B cell (primary cell): ENCODE measurements around the gene TSEN2. TPM values are rescaled to one million over a fixed set of nuclear protein-coding genes. Genes with fewer than 3 reads are reported as not detected.

Source experiments
- ATAC-seq: fragments of 200-7000 bp; cut with Tn5 transposase; one replicate; pipeline ENCODE4 v1.10.0; 2021; ENCODE audit warnings: low read depth, mild to moderate bottlenecking, moderate number of reproducible peaks, moderate library complexity
- CTCF ChIA-PET: fragments of 350-600 bp; sonication (Branson Sonifier 250); formaldehyde crosslinking; loops from one replicate; lab custom pipeline; 2021; ENCODE audit warnings: antibody characterized with exemption, inconsistent platforms; lab: Charles Lee
- POLR2A ChIA-PET: fragments of 350-600 bp; sonication (Branson Sonifier 250); formaldehyde crosslinking; loops from one replicate; lab custom pipeline; 2021; ENCODE audit warnings: antibody characterized with exemption; lab: Charles Lee
- DNase-seq: peaks from one replicate; pipeline ENCODE4 v3.0.0; 2013
- H2AFZ ChIP-seq: 2 replicates; pipeline ENCODE4 v1.6.1; 2012; ENCODE audit warnings: mild to moderate bottlenecking, low read depth, low read length; ENCODE audit not compliant: insufficient read depth, poor library complexity, severe bottlenecking
- H3K27ac ChIP-seq, 2 donors: 1 replicate in 1 of 2; 2 replicates in 1 of 2; pipeline ENCODE4 v1.5.1; 2012 to 2013; ENCODE audit warnings: low read length in 2 of 2, mild to moderate bottlenecking in 2 of 2, moderate library complexity in 1 of 2
- H3K27me3 ChIP-seq, 4 experiments: fragments of 200-600 bp in 1 of 4; sonication (generic) in 1 of 4; replicated peaks in 1 of 4; 1 replicate in 2 of 4; 2 replicates in 2 of 4; pipeline versions ENCODE4 v1.6.1 to v1.7.0; 2013 to 2016; ENCODE audit warnings: low read length in 3 of 4, mild to moderate bottlenecking in 2 of 4, mixed read lengths in 1 of 4, moderate library complexity in 1 of 4; ENCODE audit not compliant: insufficient read depth in 4 of 4, control insufficient read depth in 3 of 4; ENCODE audit errors: control extremely low read depth in 1 of 4
- H3K36me3 ChIP-seq, 2 experiments: replicated peaks in 1 of 2; 1 replicate in 1 of 2; 2 replicates in 1 of 2; pipeline versions ENCODE4 v1.6.1 to v1.7.1; 2013; ENCODE audit warnings: low read length in 1 of 2; ENCODE audit not compliant: insufficient read depth in 2 of 2, control insufficient read depth in 1 of 2; ENCODE audit errors: control extremely low read depth in 1 of 2, extremely low read depth in 1 of 2
- H3K4me1 ChIP-seq, 2 donors: fragments of 200-600 bp in 1 of 2; sonication (generic) in 1 of 2; 1 replicate in 1 of 2; 2 replicates in 1 of 2; pipeline versions ENCODE4 v1.5.1 to v1.6.1; 2013 to 2017; ENCODE audit warnings: low read length in 2 of 2; ENCODE audit not compliant: control insufficient read depth in 2 of 2, insufficient read depth in 2 of 2
- H3K4me2 ChIP-seq: replicated peaks from 2 replicates; pipeline ENCODE3; 2012; ENCODE audit warnings: mild to moderate bottlenecking, low read depth, low read length; ENCODE audit not compliant: poor library complexity, severe bottlenecking
- H3K4me3 ChIP-seq, 5 experiments: fragments of 200-600 bp in 1 of 5; sonication (generic) in 1 of 5; 1 replicate in 3 of 5; 2 replicates in 2 of 5; pipeline versions ENCODE4 v1.5.1 to v1.7.0; 2011 to 2016; ENCODE audit warnings: low read length in 4 of 5, mild to moderate bottlenecking in 4 of 5, low read depth in 2 of 5, control low read depth in 1 of 5, moderate library complexity in 1 of 5; ENCODE audit not compliant: insufficient read depth in 1 of 5; ENCODE audit errors: control extremely low read depth in 1 of 5, extremely low read depth in 1 of 5
- H3K79me2 ChIP-seq: fragments of 200-600 bp; sonication (generic); one replicate; pipeline ENCODE4 v1.6.0; 2016; ENCODE audit warnings: low read length; ENCODE audit not compliant: control insufficient read depth, insufficient read depth
- H3K9ac ChIP-seq: fragments of 200-600 bp; sonication (generic); 2 replicates; pipeline ENCODE4 v1.6.1; 2017; ENCODE audit warnings: mild to moderate bottlenecking, low read length, moderate library complexity
- H3K9me3 ChIP-seq, 3 donors: one replicate each; pipeline versions ENCODE4 v1.6.1 to v1.7.1; 2013; ENCODE audit warnings: low read length in 2 of 3; ENCODE audit not compliant: control insufficient read depth in 2 of 3, insufficient read depth in 1 of 3; ENCODE audit errors: control extremely low read depth in 1 of 3
- H4K20me1 ChIP-seq: 2 replicates; pipeline ENCODE4 v1.6.0; 2012; ENCODE audit warnings: mild to moderate bottlenecking, low read length; ENCODE audit not compliant: insufficient read depth, control insufficient read depth, poor library complexity, severe bottlenecking
- H3K27ac Mint-ChIP-seq: one replicate; pipeline ENCODE4 v1.8.0; 2021; ENCODE audit warnings: mixed read lengths
- H3K27me3 Mint-ChIP-seq: one replicate; pipeline ENCODE4 v1.8.0; 2021; ENCODE audit warnings: mixed read lengths
- H3K4me1 Mint-ChIP-seq: one replicate; pipeline ENCODE4 v1.8.0; 2021; ENCODE audit warnings: mixed read lengths
- H3K4me3 Mint-ChIP-seq: one replicate; pipeline ENCODE4 v1.8.0; 2021; ENCODE audit warnings: mixed read lengths
- H3K9me3 Mint-ChIP-seq: one replicate; pipeline ENCODE4 v1.8.0; 2022; ENCODE audit warnings: mixed read lengths; ENCODE audit not compliant: insufficient read depth
- EZH2 ChIP-seq: IDR thresholded peaks from 2 replicates; pipeline ENCODE4 v1.6.1; 2012; ENCODE audit warnings: borderline replicate concordance, low read depth, mild to moderate bottlenecking, moderate library complexity, low read length; ENCODE audit not compliant: insufficient read depth, poor library complexity, severe bottlenecking
- WGBS: methylation state at CpG from one replicate; pipeline ENCODE4 v1.1.5; 2013; ENCODE audit warnings: missing lambda C conversion rate; ENCODE audit not compliant: insufficient coverage; 5-methylcytosine and 5-hydroxymethylcytosine counted together
- intact Hi-C: fragments of 100-400 bp; cut with micrococcal nuclease; formaldehyde crosslinking; loops from one replicate; pipeline ENCODE4 v1.10.0; 2022
- polyA plus RNA-seq: library from polyadenylated mRNA; depleted of rRNA; stranded (reverse); fragments of >200 nt; gene quantifications from 2 replicates; pipeline ENCODE4 v1.2.3, GENCODE V29; 2012
- total RNA-seq, 2 donors: library from RNA; stranded (reverse); fragments of 120-200 nt in 1 of 2; gene quantifications; 1 replicate in 1 of 2; 2 replicates in 1 of 2; pipeline versions ENCODE4 v1.2.3 to v1.2.4, GENCODE V29; 2013 to 2022
- TF ChIP-seq, protein P1 (sequence below): fragments of 200-600 bp; IDR thresholded peaks from one replicate; pipeline ENCODE4 v1.8.0; 2022; ENCODE audit warnings: antibody characterized with exemption, mild to moderate bottlenecking

The TSEN2 gene
- total and polyA plus RNA-seq, 2 donors (not counting 1 experiment from before 2014, with no cell fraction given): 13.4 to 17.6 TPM

DNA sequence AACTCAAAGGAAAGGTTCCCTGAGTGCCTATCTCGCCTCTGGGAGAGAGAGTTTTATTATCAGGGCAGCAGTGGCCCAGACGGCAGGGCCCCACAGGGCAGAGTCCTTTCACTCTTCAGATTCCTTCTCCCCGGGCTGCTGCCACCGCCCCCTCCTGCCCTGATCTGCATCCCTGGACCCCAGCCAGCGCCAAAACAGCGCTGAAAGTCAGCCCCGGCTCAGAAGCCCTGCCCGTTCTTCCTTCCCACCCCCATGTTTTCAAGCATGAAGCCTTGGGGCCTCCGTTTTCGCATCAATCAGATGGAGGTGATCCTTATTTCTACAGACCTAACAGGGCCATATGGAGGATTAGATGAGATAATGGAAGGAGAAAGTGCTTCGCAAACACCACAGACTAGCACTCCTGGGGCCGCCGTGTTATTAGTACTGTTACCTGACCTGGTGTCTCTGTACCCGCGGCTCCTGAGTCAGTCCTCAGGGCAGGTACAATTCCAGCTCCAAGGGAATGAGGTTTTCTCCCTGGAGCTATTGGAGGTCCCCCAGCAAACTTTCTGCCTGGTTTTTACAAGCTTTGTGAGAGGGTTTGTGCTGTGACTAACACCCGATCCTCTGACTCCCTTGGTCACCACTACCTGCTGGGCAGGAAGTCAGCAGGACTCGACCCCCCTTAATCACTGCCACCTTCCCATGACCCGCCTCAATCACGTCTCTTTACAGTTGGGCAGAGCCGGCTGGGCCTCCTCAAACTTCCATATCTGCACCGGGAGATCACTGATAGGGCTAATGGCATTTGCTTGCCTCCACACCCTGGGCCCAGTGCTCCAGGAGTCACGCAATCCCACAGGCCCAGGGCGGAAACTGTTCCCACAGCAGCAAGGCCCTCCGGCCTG, 39.5 kb upstream of the TSEN2 start:
- DNase-seq (no peak), ATAC-seq (no peak)
- H3K4me1 Mint-ChIP-seq: no peaks in the 10 kb centered on the region
- no peaks in the 10 kb centered on the region for H3K4me1 ChIP-seq
- H3K4me3 ChIP-seq: no peak overlapping the region
- POLR2A ChIA-PET: no interaction called here
- intact Hi-C loops: no loop called here
- TF ChIP-seq EZH2: no peak
- TF ChIP-seq, protein P1, sequence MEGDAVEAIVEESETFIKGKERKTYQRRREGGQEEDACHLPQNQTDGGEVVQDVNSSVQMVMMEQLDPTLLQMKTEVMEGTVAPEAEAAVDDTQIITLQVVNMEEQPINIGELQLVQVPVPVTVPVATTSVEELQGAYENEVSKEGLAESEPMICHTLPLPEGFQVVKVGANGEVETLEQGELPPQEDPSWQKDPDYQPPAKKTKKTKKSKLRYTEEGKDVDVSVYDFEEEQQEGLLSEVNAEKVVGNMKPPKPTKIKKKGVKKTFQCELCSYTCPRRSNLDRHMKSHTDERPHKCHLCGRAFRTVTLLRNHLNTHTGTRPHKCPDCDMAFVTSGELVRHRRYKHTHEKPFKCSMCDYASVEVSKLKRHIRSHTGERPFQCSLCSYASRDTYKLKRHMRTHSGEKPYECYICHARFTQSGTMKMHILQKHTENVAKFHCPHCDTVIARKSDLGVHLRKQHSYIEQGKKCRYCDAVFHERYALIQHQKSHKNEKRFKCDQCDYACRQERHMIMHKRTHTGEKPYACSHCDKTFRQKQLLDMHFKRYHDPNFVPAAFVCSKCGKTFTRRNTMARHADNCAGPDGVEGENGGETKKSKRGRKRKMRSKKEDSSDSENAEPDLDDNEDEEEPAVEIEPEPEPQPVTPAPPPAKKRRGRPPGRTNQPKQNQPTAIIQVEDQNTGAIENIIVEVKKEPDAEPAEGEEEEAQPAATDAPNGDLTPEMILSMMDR: no peak
- no peaks in the 10 kb centered on the region for H3K9me3 Mint-ChIP-seq
- no peak overlapping the region for H2AFZ ChIP-seq
- no peak overlapping the region for H3K9ac ChIP-seq
- no peaks in the 10 kb centered on the region for H3K9me3 ChIP-seq
- no peak overlapping the region for H3K4me2 ChIP-seq
- H4K20me1 ChIP-seq: no peaks in the 10 kb centered on the region
- no peak overlapping the region for H3K4me3 Mint-ChIP-seq
- no peaks in the 10 kb centered on the region for H3K79me2 ChIP-seq
- H3K27ac Mint-ChIP-seq: no peak overlapping the region
- H3K27me3 ChIP-seq: peaks cover 0 to 11% (median 0%) of the 10 kb centered on the region in 4 experiments
- 80% methylated on average over 18 of the region's 24 CpGs for WGBS
- no peak overlapping the region for H3K27ac ChIP-seq
- H3K36me3 ChIP-seq: no peaks in the 10 kb centered on the region
- CTCF ChIA-PET: no interaction called here
- peaks cover 23% of the 10 kb centered on the region for H3K27me3 Mint-ChIP-seq

DNA sequence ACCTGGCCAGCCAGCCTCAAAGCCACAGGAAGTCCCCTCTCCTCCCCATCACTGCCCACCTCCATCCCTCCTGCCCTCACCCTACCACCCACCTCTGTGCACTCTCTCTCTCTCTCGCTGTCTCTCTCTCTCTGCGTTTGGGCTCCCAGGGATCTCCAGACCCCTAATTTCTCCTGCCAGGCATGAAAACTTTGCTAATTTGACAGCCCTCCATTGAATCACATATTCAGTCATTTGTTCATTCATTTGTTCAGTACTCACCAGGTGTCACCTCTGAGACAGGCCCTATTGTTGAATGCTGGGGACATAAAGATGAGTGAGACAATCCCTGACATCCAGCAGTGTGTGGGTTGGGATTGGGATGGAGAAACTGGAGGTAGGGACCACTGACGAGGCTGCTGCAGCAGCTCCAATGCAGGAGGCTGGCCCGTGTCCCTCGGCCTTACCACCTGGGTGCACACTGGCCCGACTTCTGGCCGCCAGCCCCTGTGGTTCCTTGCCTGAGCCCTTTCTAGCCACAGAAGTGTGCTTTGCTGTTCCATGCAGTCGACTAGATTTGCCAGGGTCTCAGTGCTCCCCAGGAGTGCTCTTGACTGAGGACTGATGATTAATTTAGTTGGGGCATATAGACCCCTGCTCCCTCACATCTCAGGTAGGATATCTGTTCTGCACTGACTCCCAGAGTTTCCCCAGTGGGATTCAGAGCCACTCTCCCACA, 38.6 kb upstream of the TSEN2 start:
- H3K4me3 Mint-ChIP-seq: no peak overlapping the region
- no peak overlapping the region for H3K4me2 ChIP-seq
- ATAC-seq: no peak
- intact Hi-C loops: no loop called here
- CTCF ChIA-PET: no interaction called here
- H3K27ac ChIP-seq: no peak overlapping the region
- H3K36me3 ChIP-seq: no peaks in the 10 kb centered on the region
- WGBS: 89% methylated on average over 6 of the region's 8 CpGs
- H3K79me2 ChIP-seq: no peaks in the 10 kb centered on the region
- TF ChIP-seq, protein P1: no peak
- no peak for TF ChIP-seq EZH2
- H3K27ac Mint-ChIP-seq: no peak overlapping the region
- H4K20me1 ChIP-seq: no peaks in the 10 kb centered on the region
- no peak overlapping the region for H2AFZ ChIP-seq
- POLR2A ChIA-PET: no interaction called here
- DNase-seq: no peak
- no peaks in the 10 kb centered on the region for H3K9me3 Mint-ChIP-seq
- H3K27me3 Mint-ChIP-seq: peaks cover 23% of the 10 kb centered on the region
- no peaks in the 10 kb centered on the region for H3K9me3 ChIP-seq
- no peaks in the 10 kb centered on the region for H3K4me1 Mint-ChIP-seq
- no peak overlapping the region for H3K9ac ChIP-seq
- H3K4me3 ChIP-seq: no peak overlapping the region
- H3K27me3 ChIP-seq: peaks cover 0 to 11% (median 0%) of the 10 kb centered on the region in 4 experiments
- no peaks in the 10 kb centered on the region for H3K4me1 ChIP-seq
